Upper lobe of right lung (tissue), 1 donor: ENCODE results near the gene CKAP2L. TPM values are rescaled to one million over a fixed set of nuclear protein-coding genes. Genes with fewer than 3 reads are reported as not detected.

Experiments used
- ATAC-seq: fragments of 200-7000 bp; cut with Tn5 transposase; one replicate; pipeline ENCODE4 v1.9.1; 2020; ENCODE audit warnings: mild to moderate bottlenecking, moderate library complexity
- DNase-seq: peaks from one replicate; pipeline ENCODE4 v3.0.0-alpha.2; 2020
- H3K27ac ChIP-seq: fragments of 200-600 bp; one replicate; pipeline ENCODE4 v1.8.0; 2022
- H3K27me3 ChIP-seq: fragments of 200-600 bp; one replicate; pipeline ENCODE4 v1.8.0; 2022; ENCODE audit warnings: mild to moderate bottlenecking
- H3K36me3 ChIP-seq: fragments of 200-600 bp; one replicate; pipeline ENCODE4 v1.8.0; 2022
- H3K4me1 ChIP-seq: fragments of 200-600 bp; one replicate; pipeline ENCODE4 v1.8.0; 2022
- H3K4me3 ChIP-seq: fragments of 200-600 bp; one replicate; pipeline ENCODE4 v1.8.0; 2022; ENCODE audit warnings: mild to moderate bottlenecking
- H3K9me3 ChIP-seq: fragments of 200-600 bp; one replicate; pipeline ENCODE4 v1.8.0; 2022
- intact Hi-C: fragments of 100-400 bp; cut with DNase I; formaldehyde crosslinking; loops from one replicate; pipeline ENCODE4 v1.11.0; 2022
- total RNA-seq: library from RNA; stranded (reverse); fragmentation: NEBNext Ultra II Directional; extraction: Animal tissue kit (Norgen Biotek cat#: 25700); gene quantifications from one replicate; pipeline ENCODE4 v1.2.1, GENCODE V29; 2021
- TF ChIP-seq, protein P1 (sequence below): fragments of 200-600 bp; IDR thresholded peaks from one replicate; pipeline ENCODE4 v1.8.0; 2022; ENCODE audit warnings: antibody characterized with exemption
- donor health status: DM: no; HTN: yes; CAD: no; lungs with severe emphysema.

The CKAP2L gene
- total RNA-seq, 1 donor from 2014 or later = 0.46 TPM

DNA sequence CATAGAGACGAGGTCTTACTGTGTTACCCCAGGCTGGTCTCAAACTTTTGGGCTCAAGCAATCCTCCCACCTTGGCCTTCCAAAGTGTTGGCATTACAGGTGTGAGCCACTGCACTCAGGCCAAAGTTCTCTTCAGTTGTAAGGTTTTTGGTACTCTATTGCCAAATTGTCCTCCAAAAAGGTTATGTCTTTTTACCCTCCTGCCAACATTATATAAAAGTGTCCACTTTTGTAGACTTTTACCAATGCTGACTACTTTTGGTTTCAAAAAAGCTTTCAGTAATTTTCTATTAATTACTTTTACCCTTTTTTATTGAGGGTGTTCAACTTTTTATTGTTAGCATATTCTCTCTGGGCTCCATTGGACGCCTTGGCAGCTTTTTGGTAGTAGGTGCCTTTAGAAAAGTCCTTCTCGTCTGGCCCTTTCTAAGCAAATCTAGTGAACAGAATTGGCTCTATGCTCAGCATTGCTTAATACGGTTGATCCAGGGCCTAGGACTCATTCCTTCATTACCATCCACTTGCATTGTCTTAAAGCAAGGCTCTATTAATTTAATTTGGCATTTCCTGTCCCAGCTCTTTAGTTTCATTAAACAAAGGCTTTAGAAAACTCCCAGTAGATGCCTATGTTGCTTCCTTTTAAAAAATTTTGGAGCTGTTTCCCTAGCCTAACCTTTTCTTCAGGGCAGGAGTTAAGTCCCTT is 36.6 kb upstream of the CKAP2L start:
- intact Hi-C loops = no loop called here
- Histone ChIP-seq H3K4me1 (no peaks in the 10 kb centered on the region), H3K4me3 (no peak overlapping the region), H3K27me3 (no peaks in the 10 kb centered on the region), H3K9me3 (no peaks in the 10 kb centered on the region), H3K27ac (no peak overlapping the region), H3K36me3 (no peaks in the 10 kb centered on the region)
- TF ChIP-seq, protein P1, sequence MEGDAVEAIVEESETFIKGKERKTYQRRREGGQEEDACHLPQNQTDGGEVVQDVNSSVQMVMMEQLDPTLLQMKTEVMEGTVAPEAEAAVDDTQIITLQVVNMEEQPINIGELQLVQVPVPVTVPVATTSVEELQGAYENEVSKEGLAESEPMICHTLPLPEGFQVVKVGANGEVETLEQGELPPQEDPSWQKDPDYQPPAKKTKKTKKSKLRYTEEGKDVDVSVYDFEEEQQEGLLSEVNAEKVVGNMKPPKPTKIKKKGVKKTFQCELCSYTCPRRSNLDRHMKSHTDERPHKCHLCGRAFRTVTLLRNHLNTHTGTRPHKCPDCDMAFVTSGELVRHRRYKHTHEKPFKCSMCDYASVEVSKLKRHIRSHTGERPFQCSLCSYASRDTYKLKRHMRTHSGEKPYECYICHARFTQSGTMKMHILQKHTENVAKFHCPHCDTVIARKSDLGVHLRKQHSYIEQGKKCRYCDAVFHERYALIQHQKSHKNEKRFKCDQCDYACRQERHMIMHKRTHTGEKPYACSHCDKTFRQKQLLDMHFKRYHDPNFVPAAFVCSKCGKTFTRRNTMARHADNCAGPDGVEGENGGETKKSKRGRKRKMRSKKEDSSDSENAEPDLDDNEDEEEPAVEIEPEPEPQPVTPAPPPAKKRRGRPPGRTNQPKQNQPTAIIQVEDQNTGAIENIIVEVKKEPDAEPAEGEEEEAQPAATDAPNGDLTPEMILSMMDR = no peak
- DNase-seq (no peak), ATAC-seq (no peak)

DNA sequence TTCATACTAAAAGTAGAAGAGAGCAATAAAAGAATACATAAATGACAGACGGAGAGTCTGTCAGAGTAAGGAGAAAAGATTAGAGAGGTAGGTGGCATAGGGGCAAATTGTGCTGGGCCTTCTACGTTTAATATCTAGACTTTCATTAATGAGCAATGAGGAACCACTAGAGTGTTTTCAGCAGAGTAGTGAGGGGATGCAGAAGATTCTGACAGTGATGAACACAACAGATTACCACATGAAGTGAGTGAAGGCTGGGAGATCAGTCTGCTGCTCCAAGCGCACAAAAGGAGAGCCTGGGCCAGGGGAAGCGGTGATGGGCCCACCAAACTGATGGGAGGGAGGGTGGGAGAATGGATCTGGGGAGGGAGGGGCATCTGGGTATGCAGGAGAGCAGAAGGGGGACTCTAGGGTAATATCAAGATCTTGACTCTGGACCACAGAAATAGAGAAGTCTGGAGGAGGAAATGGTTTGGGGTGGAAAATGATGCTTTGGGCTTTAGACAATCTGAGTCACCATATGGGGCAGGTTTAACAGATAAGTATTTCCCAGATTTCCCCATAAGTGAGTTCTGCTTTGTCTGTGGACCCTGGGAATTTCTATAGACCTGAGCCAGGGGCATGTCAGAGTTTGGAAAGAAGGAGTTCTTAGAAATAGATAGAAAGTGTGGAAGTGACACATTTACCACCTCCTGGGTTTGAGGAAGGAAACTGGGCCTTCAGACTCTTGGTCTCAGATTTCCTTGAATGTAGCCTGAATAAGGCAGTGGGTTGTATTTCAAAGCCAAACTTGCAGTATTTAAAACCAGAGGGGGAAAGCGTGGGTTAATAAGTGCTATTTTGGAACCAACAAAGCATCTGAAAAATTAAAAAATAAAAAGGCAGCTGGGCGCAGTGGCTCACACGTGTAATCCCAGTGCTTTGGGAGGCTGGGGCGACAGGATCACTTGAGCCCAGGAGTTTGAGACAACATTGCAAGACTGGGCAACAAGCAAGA is 34.9 kb upstream of the CKAP2L start:
- Histone ChIP-seq H3K4me1 (peaks cover 7% of the 10 kb centered on the region), H3K27me3 (no peaks in the 10 kb centered on the region), H3K9me3 (no peaks in the 10 kb centered on the region), H3K36me3 (no peaks in the 10 kb centered on the region), H3K27ac (no peak overlapping the region), H3K4me3 (no peak overlapping the region)
- DNase-seq (no peak), ATAC-seq (peak; percentile 66)
- intact Hi-C loops = no loop called here
- TF ChIP-seq, protein P1 = no peak

DNA sequence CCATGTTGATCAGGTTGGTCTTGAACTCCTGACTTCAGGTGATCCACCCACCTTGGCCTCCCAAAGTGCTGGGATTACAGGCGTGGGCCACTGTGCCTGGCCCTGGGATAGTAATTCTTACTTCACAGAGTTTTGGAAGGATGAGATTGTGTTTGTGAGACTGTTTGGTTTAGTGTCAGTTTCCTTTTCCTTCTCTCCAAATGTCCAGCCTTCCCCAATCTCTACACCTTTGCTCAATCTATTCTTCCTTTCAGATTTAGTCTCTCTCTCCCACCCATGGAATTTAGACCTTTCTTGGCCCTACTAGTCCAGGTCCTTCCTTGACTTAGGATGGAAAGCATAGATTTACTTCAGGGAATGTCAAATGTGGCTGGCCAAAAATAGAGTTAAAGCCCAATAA is 32.1 kb upstream of the CKAP2L start:
- no peak overlapping the region for H3K4me3 ChIP-seq
- DNase-seq (no peak), ATAC-seq (no peak)
- H3K36me3 ChIP-seq = no peaks in the 10 kb centered on the region
- intact Hi-C loops = no loop called here
- H3K27ac ChIP-seq = no peak overlapping the region
- H3K4me1 ChIP-seq = peaks cover 12% of the 10 kb centered on the region
- no peaks in the 10 kb centered on the region for H3K9me3 ChIP-seq
- H3K27me3 ChIP-seq = no peaks in the 10 kb centered on the region
- TF ChIP-seq, protein P1 = no peak

DNA sequence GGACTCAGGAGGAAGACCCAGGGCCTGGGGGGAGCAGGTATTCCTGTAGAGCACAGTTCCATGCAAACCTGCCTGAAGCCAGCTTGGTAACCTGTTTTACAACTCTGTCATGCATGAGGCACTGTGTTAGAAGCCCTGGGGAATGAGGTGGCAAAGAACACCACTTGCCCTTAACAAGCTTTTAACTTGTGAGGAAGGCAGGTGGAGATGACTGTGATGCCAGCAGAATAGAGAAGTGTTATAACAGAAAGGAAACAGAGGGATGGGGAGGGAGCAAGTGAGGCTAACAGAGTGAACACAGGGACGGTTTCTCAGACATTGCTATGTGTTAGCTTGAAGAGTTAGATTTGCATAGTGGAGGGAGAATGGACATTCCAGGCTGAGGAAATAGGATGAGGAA is 31.4 kb upstream of the CKAP2L start:
- Histone ChIP-seq H3K27me3 (no peaks in the 10 kb centered on the region), H3K4me3 (no peak overlapping the region), H3K9me3 (no peaks in the 10 kb centered on the region), H3K27ac (no peak overlapping the region), H3K36me3 (no peaks in the 10 kb centered on the region), H3K4me1 (peaks cover 12% of the 10 kb centered on the region)
- TF ChIP-seq, protein P1 = no peak
- intact Hi-C loops = no loop called here
- ATAC-seq (no peak), DNase-seq (no peak)

DNA sequence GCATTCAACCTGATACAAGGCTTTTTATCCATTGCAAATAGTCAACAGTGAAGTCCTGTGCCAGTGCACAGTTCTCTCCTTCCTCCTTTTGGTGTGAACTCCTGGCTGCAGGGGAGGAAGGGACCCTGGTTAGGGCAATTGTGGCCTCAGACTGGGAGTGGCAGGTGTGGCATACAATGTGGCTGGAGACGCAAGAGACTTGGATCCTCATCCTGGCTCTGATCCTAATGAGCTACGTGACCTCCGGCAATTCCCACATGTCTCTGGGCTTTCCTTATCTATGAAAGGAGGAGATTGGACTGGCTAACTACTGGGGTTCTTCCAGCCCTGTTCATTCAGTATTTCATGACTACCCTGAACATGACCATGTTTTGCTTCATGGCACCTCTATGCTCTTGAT is 30.4 kb upstream of the CKAP2L start:
- DNase-seq (no peak), ATAC-seq (peak; percentile 20)
- H3K9me3 ChIP-seq = no peaks in the 10 kb centered on the region
- intact Hi-C loops = no loop called here
- no peak overlapping the region for H3K27ac ChIP-seq
- no peaks in the 10 kb centered on the region for H3K27me3 ChIP-seq
- TF ChIP-seq, protein P1 = no peak
- peaks cover 12% of the 10 kb centered on the region for H3K4me1 ChIP-seq
- no peaks in the 10 kb centered on the region for H3K36me3 ChIP-seq
- no peak overlapping the region for H3K4me3 ChIP-seq
